ENCODE results near the gene TSPAN8.

DNA sequence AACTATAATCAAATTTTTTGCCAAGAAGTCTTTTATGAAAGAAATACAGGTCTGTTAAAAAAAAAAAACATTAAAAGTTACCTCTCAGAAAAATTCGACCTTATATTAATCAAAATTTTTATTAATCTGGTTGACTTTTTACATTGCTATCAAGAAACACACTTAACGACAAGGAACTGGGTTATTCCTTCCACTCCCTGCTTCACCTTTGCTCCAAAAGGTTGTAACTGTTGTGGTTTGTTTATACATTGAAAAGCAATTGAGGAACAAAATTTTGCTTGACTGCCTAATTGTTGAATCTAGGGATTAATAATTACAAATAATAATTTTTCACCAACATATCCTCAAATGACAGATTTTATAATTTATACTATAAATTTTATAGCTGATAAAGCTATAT, 28.4 kb downstream of the TSPAN8 start:
- TF ChIP-seq, protein P1, sequence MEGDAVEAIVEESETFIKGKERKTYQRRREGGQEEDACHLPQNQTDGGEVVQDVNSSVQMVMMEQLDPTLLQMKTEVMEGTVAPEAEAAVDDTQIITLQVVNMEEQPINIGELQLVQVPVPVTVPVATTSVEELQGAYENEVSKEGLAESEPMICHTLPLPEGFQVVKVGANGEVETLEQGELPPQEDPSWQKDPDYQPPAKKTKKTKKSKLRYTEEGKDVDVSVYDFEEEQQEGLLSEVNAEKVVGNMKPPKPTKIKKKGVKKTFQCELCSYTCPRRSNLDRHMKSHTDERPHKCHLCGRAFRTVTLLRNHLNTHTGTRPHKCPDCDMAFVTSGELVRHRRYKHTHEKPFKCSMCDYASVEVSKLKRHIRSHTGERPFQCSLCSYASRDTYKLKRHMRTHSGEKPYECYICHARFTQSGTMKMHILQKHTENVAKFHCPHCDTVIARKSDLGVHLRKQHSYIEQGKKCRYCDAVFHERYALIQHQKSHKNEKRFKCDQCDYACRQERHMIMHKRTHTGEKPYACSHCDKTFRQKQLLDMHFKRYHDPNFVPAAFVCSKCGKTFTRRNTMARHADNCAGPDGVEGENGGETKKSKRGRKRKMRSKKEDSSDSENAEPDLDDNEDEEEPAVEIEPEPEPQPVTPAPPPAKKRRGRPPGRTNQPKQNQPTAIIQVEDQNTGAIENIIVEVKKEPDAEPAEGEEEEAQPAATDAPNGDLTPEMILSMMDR (conservative IDR thresholded peaks at IDR 0.05 in 1 of 2, IDR thresholded peaks at IDR 0.05 in 1 of 2; ENCODE audit: low read depth in 1 of 2, low read length in 2 of 2): no peak
- no peak for TF ChIP-seq EZH2 (IDR thresholded peaks at IDR 0.05; ENCODE audit: low read length, missing control alignments)
